T47D (cell line): ENCODE data around the gene FOLR3.
"Not testable (repeated sequence)": the region's sequence is repeated elsewhere in the genome, so short reads cannot be mapped to it uniquely, and the experiment has no call there.

Experiments
- DNase-seq, 2 experiments: peaks; one replicate each; pipeline versions ENCODE4 v3.0.0 to v3.0.0-alpha.2; 2011 to 2012; ENCODE audit warnings: low read depth in 1 of 2, low spot score in 1 of 2
- JUND ChIP-seq: IDR thresholded peaks from 2 replicates; pipeline ENCODE4 v1.6.1; 2012; ENCODE audit warnings: low read depth
- in situ Hi-C: cut with HindIII; loops from 2 replicates; pipeline ENCODE4 v1.10.0; 2016; ENCODE audit warnings: low sequenced_read_pairs, low pct_unique_long_range_greater_than_20kb

The FOLR3 gene

GRCh38 chr11:72179804-72180396 lies 44.4 kb downstream of the FOLR3 start:
- no peak for TF ChIP-seq JUND
- no peak for DNase-seq
- in situ Hi-C loops: no loop called here

- peak in 1 of 2 experiments; percentile 71 for DNase-seq
- in situ Hi-C loops: not testable (repeated sequence)
Observed at GRCh38 chr11:72180892-72181552, 45.5 kb downstream of the FOLR3 start.

- peak in 1 of 2 experiments; percentile 65 for DNase-seq
Observed at GRCh38 chr11:72181553-72181958, 46.0 kb downstream of the FOLR3 start.

GRCh38 chr11:72188267-72188666 lies 52.7 kb downstream of the FOLR3 start:
- no peak for TF ChIP-seq JUND
- no peak for DNase-seq
- in situ Hi-C loops: no loop called here

More at GRCh38 chr11:72181553-72181958, 46.0 kb downstream of the FOLR3 start:
- in situ Hi-C loops: not testable (repeated sequence)
